NB4 (cell line): ENCODE measurements around the gene KCTD5.

Source experiments
- DNase-seq: peaks from one replicate; pipeline ENCODE4 v3.0.0; 2010; ENCODE audit warnings: low read depth
- H3K4me3 ChIP-seq: one replicate; pipeline ENCODE4 v1.5.1; 2011; ENCODE audit warnings: mild to moderate bottlenecking, low read depth, low read length, moderate library complexity
- CTCF ChIP-seq: IDR thresholded peaks from one replicate; pipeline ENCODE4 v1.5.1; 2012; ENCODE audit warnings: low read depth, low read length
- MYC ChIP-seq: IDR thresholded peaks from 2 replicates; pipeline ENCODE4 v1.6.1; 2011; ENCODE audit warnings: low read depth, low read length
- POLR2A ChIP-seq: IDR thresholded peaks from 2 replicates; pipeline ENCODE4 v1.6.1; 2011; ENCODE audit warnings: mild to moderate bottlenecking; ENCODE audit not compliant: insufficient read length; ENCODE audit errors: extremely low read depth
- TF ChIP-seq, protein P1 (sequence below): IDR thresholded peaks from 2 replicates; pipeline ENCODE4 v1.6.1; 2011; ENCODE audit warnings: low read depth, low read length

Gene KCTD5

GRCh38 chr16:2698965-2699750, 16.8 kb downstream of the KCTD5 start:
- no peak for TF ChIP-seq CTCF
- TF ChIP-seq POLR2A: no peak
- TF ChIP-seq, protein P1, sequence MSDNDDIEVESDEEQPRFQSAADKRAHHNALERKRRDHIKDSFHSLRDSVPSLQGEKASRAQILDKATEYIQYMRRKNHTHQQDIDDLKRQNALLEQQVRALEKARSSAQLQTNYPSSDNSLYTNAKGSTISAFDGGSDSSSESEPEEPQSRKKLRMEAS: no peak
- no peak for TF ChIP-seq MYC
- DNase-seq: no peak
- no peak overlapping the region for H3K4me3 ChIP-seq

DNA sequence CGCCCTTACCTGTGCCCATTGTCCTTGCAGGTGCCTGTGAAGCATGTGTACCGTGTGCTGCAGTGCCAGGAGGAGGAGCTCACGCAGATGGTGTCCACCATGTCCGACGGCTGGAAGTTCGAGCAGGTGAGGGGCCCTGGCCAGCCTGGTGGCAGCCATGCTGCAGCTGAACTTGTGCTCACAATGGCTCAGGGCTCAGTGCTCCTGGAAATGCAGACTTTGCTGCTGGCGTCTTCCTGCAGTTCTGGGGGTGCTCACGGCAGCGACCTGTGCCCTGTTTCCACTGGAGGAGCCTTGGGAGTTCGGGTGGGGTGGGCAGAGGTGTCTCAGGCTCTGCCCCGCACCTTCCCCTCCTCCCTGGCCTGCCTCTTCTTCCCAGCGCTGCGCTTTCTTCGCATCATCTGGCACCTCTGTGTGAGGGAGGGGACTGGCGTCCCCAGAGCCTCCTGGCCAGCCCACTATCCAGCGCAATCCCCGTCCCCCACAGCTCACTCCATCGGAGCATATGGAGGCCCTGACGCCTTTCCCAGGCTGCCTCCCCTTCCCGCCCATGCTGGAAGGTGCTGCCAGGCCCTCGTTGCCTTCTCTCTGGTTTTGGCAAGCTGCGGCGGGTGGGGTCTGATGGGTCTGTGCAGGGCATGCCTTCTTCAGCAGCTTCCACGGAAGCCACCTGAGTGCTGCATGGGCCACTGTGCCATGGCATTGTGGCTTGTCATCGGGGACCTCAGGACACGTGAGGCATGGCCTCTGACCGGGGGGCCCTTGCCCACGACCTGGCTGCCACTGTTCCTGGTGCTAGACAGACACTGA, 17.7 kb downstream of the KCTD5 start:
- H3K4me3 ChIP-seq: no peak overlapping the region

DNA sequence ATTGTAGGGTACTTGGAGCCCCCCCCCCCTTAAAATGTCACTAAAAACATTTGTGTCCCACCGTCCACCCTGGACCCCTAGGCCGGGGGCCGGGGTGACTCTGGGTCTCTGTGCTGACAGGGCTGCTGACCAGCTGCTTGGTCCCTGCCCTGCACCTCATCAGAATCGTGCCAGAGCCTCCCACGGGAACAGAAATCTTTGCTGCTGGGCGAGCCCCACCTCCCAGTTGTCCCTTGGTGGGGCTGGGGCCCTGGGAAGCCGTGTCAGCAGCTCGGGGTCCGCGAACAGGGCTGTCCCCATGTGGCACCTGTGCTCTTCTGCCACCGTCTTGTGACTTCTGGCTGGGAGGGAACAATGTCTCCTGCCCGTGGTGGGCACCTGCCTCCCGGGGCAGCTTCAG, 18.5 kb downstream of the KCTD5 start:
- no peak overlapping the region for H3K4me3 ChIP-seq
- TF ChIP-seq, protein P1: no peak
- no peak for TF ChIP-seq MYC
- TF ChIP-seq CTCF: no peak
- TF ChIP-seq POLR2A: no peak
- no peak for DNase-seq

More for the DNA sequence above, 17.7 kb downstream of the KCTD5 start:
- TF ChIP-seq POLR2A: no peak
- TF ChIP-seq, protein P1: no peak
- DNase-seq: no peak

GRCh38 chr16:2701272-2701671, 18.9 kb downstream of the KCTD5 start:
- TF ChIP-seq CTCF: no peak
- TF ChIP-seq MYC: no peak
- TF ChIP-seq, protein P1: no peak
- TF ChIP-seq POLR2A: no peak
- no peak overlapping the region for H3K4me3 ChIP-seq
- no peak for DNase-seq

GRCh38 chr16:2701713-2702437, 19.6 kb downstream of the KCTD5 start:
- TF ChIP-seq CTCF (no peak), MYC (no peak)
- H3K4me3 ChIP-seq: no peak overlapping the region

GRCh38 chr16:2702438-2702825, 20.1 kb downstream of the KCTD5 start:
- H3K4me3 ChIP-seq: no peak overlapping the region
- TF ChIP-seq MYC (no peak), CTCF (no peak), POLR2A (no peak)
- TF ChIP-seq, protein P1: no peak

More at GRCh38 chr16:2701713-2702437, 19.6 kb downstream of the KCTD5 start:
- no peak for DNase-seq

More at GRCh38 chr16:2702438-2702825, 20.1 kb downstream of the KCTD5 start:
- no peak for DNase-seq
